ENCODE measurements around the gene GUCD1. TPM values are rescaled to one million over a fixed set of nuclear protein-coding genes. Genes with fewer than 3 reads are reported as not detected.
A peak's percentile ranks its signal among the peaks of the same experiment; 100 is the strongest.

Gene GUCD1
- total RNA-seq, 2 experiments from 2014 or later: 123 to 137 TPM

DNA sequence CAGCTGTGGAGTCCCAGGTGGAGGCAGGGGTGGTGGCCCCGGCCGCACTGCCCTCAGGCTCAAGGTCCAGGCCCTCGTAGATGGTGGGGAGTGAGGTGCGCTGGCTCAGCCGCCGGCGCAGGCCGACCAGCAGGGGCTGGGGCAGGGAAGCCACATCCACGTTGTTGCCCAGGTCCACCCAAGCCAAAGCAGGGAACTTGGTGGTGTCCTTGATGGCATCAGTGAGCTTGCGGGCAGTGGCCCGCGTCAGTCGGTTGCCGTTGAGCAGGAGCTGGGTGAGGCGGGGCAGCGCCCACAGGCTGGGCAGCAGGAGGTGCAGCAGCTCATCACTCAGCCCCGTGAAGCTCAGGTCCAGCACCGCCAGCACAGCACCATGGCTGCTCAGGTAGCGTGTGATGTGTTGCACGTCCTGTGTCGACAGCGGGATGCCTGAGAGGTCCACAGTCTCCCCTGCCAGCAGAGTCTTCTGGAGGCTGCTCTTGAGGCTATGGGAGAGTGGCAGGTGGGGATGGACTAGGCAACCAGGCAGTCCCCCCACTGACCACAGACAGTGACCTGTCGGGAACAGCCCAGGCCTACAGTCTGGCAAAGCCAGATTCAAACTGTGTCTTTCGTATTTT is 31.1 kb upstream of the GUCD1 start:
- Mint-ChIP-seq H3K27me3 (no peaks in the 10 kb centered on the region), H3K4me1 (peaks cover 6% of the 10 kb centered on the region), H3K4me3 (no peak overlapping the region), H3K27ac (no peak overlapping the region), H3K9me3 (no peaks in the 10 kb centered on the region), H3K36me3 (ENCODE audit: low read depth) (no peaks in the 10 kb centered on the region)
- ChIA-PET POLR2A (no interaction called here), CTCF (interaction anchor here (1.2 kb wide), 1 partner anchor 27 kb away, joined by 3 read pairs; no protein-coding TSS in a partner anchor)
- DNase-seq: no peak

DNA sequence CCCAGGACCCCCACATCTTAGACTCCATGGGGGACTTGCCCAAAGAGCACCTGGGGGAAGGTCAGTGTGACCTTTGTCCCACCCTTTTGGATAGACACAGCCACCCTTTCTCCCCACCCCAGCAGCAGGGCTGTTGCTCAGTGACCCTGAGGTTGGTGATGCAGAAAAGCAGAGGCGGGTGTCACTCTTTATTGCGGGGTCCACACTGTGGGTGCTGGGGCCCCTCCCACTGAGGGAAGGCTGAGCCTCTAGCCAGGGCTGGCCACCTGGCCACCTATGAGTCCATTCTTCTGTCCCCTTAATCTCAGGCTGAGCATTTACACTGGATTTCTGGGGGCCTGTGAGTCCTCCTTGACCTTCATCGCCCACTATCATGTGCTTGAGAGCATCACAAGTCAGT is 30.5 kb upstream of the GUCD1 start:
- H3K27ac Mint-ChIP-seq: no peak overlapping the region
- ChIA-PET CTCF (interaction anchor here (1.2 kb wide), 1 partner anchor 26 kb away, joined by 3 read pairs; no protein-coding TSS in a partner anchor), POLR2A (no interaction called here)
- H3K36me3 Mint-ChIP-seq (ENCODE audit: low read depth): no peaks in the 10 kb centered on the region
- no peak for DNase-seq
- H3K4me3 Mint-ChIP-seq: no peak overlapping the region
- peaks cover 6% of the 10 kb centered on the region for H3K4me1 Mint-ChIP-seq
- H3K9me3 Mint-ChIP-seq: no peaks in the 10 kb centered on the region
- no peaks in the 10 kb centered on the region for H3K27me3 Mint-ChIP-seq

DNA sequence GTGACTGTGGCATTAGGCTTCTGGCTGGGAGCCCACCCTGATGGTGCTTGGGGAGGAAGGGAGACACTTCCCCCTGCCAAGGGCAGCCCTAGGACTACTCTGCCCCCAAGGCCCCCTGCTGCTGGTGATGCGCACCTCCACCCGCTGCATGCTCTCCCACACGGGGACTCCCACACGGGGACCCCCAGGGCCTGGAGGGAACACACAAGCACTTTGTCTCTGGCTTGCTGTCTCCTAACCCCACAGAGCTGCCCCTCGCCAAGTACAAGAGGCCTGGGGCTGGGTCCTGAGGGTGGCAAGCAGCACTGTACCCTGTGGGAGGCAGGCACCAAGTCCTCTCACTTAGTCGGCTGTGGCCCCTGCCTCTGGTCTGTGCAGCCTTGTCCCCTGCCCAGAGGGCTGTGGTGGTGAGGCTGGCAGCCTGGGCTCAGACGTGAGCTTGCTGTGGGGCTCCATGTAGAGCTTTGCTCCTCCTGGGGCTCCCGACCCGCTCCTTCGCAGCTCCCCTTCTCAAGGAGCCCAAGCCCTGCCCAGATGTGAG is 30.0 kb upstream of the GUCD1 start:
- no peak overlapping the region for H3K27ac Mint-ChIP-seq
- DNase-seq: no peak
- ChIA-PET CTCF (interaction anchor here (0.8 to 1.2 kb wide), 2 partner anchors 13 to 26 kb away, joined by 3 read pairs; no protein-coding TSS in a partner anchor), POLR2A (no interaction called here)
- H3K27me3 Mint-ChIP-seq: no peaks in the 10 kb centered on the region
- H3K36me3 Mint-ChIP-seq (ENCODE audit: low read depth): no peaks in the 10 kb centered on the region
- H3K9me3 Mint-ChIP-seq: no peaks in the 10 kb centered on the region
- peaks cover 6% of the 10 kb centered on the region for H3K4me1 Mint-ChIP-seq
- no peak overlapping the region for H3K4me3 Mint-ChIP-seq

DNA sequence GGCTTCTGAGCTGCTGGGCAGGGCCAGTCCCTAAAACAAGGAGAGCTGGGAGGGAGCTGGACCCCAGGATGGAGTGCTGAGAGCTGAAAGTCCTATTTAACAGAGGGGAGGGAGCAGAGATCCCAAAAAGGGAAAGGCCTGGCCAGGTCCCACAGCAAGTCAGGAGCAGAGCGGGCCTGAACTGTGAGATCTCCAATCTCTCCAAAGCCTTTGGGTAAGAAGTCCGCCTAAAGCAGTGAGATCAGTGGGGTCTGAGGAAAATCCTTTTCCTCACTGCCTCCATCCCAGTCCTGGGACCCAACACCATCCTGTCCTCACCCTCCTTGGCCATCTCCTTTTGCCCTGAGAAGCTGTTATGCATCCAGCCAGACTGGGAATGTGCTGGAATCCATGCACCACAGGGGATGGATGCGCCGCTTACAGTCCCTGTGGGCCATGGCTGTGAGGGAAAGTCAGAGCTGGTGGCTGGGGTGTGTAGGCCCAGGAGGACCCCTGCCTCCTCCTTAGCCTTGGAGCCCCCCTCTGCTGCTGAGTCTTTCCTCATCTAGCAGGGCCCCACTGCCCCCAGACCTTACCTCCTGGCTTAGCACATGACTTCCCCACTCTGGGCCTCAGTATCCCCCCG is 29.3 kb upstream of the GUCD1 start:
- H3K27ac Mint-ChIP-seq: peak overlapping the region; percentile 73
- POLR2A ChIA-PET: no interaction called here

DNA sequence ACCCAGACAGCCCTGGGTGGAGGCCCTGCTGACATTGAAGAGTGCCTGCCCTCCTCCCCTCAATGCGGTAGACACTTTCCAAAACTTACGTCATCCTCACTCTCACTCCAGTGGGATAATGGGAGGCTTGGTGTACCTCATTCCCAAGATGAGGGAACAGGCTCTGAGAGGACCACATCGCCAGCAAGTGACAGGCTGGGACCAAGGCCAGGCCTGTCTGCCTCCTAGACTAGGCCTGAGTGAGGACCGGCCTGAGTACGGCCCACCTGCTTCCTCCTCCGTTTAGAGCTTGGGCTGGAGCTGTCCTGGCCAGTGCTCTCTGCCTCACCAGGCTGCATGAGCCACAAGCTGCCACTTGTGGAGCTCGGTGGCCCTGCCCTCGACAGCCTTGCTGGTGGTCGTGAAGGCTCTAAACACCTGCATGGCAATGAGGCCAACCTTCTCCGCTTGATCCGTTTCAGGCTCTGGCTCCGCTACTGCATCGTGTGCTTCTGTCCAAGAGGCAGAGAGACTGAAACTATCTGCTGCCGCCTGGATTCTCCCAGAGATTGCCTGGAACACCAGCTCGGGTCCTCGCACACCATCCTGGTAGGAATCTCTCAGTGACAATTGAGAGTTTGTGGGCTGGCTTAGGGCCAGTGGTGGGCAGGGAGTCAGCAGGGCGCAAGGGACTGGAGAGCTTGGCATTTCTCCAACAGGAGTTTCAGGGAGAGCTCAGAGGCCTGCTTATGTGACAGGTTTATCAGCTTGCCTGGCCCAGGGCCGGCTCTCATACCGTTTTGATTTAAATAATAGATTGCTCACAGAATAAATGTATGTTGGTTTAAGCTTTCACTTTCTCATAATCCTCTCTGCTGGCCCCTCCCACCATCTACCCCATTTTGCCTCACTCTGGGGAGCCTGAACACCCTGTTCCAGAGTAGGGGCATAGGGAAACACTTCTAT is 28.6 kb upstream of the GUCD1 start:
- ChIA-PET CTCF (interaction anchor here (1.4 kb wide), 1 partner anchor 15 kb away, joined by 3 read pairs; no protein-coding TSS in a partner anchor), POLR2A (no interaction called here)
- Mint-ChIP-seq H3K27me3 (no peaks in the 10 kb centered on the region), H3K4me1 (peaks cover 6% of the 10 kb centered on the region), H3K4me3 (no peak overlapping the region), H3K9me3 (no peaks in the 10 kb centered on the region), H3K36me3 (ENCODE audit: low read depth) (no peaks in the 10 kb centered on the region), H3K27ac (peak overlapping the region; percentile 73)
- no peak for DNase-seq

More for the DNA sequence above, 29.3 kb upstream of the GUCD1 start:
- Mint-ChIP-seq H3K4me3 (no peak overlapping the region), H3K9me3 (no peaks in the 10 kb centered on the region), H3K36me3 (ENCODE audit: low read depth) (no peaks in the 10 kb centered on the region), H3K4me1 (peaks cover 6% of the 10 kb centered on the region), H3K27me3 (no peaks in the 10 kb centered on the region)
- CTCF ChIA-PET: interaction anchor here (0.8 to 1.4 kb wide), 2 partner anchors 12 to 14 kb away, joined by 3 read pairs; no protein-coding TSS in a partner anchor
- DNase-seq: no peak

DNA sequence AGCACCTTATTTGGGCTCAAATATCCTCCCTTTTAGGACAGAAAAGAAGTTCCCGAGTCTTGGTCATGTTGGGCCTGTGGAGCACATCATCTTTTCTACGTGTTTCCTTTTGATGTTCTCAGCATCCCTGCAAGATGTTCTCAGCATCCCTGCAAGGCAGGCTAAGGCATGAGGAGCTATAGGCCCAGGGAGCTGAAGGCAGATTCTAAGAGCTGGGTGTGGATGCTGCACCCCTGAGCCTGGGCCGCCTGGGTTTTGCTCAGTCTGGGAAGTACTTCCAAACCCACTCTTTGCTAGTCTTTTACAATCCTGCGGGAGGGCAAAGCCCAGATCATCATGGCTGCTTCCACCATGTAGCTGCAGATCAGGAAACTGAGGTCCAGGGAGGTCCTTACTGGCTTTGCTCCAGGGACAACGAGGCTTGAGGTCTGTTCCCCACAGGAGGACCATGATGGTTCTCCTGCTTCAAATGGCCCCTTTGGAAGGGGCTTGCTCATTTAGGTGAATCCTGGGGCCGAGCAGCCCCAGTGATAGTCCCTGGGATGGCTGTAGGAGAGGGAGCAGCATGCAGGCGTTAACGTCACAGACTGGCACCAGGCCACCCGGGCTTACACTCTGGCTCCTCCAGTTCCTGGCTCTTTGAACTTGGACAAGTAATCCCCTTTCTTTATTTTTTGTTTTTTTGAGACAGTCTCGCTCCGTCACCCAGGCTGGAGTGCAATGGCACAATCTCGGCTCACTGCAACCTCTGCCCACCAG is 27.3 kb upstream of the GUCD1 start:
- ChIA-PET POLR2A (no interaction called here), CTCF (interaction anchor here (0.6 kb wide), 1 partner anchor 103 kb away, joined by 5 read pairs; no protein-coding TSS in a partner anchor)
- Mint-ChIP-seq H3K4me1 (peaks cover 6% of the 10 kb centered on the region), H3K36me3 (ENCODE audit: low read depth) (no peaks in the 10 kb centered on the region), H3K27ac (no peak overlapping the region), H3K27me3 (no peaks in the 10 kb centered on the region), H3K4me3 (no peak overlapping the region), H3K9me3 (no peaks in the 10 kb centered on the region)
- no peak for DNase-seq

DNA sequence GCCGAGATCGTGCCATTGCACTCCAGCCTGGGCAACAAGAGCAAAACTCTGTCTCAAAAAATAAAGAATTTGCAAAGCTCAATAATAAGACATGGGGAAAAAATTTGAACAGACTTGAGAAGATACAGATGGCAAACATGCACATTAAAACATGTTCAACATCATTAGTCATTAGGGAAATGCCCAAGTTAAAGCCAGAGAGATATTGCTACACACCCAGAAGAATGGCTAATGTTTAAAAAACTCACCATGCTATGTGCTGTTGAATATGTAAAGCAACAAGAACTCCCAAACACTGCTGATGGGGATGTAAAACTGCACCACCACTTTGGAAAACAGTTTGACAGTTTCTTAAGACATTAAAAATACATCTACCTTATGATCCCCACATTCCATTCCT is 25.3 kb upstream of the GUCD1 start:
- H3K9me3 Mint-ChIP-seq: no peaks in the 10 kb centered on the region
- ChIA-PET CTCF (interaction anchor here (1.1 kb wide), 1 partner anchor 55 kb away, joined by 3 read pairs; no protein-coding TSS in a partner anchor), POLR2A (no interaction called here)
- no peak for DNase-seq
- peaks cover 6% of the 10 kb centered on the region for H3K4me1 Mint-ChIP-seq
- peaks cover 6% of the 10 kb centered on the region for H3K36me3 Mint-ChIP-seq (ENCODE audit: low read depth)
- no peak overlapping the region for H3K27ac Mint-ChIP-seq
- H3K4me3 Mint-ChIP-seq: no peak overlapping the region
- H3K27me3 Mint-ChIP-seq: no peaks in the 10 kb centered on the region

DNA sequence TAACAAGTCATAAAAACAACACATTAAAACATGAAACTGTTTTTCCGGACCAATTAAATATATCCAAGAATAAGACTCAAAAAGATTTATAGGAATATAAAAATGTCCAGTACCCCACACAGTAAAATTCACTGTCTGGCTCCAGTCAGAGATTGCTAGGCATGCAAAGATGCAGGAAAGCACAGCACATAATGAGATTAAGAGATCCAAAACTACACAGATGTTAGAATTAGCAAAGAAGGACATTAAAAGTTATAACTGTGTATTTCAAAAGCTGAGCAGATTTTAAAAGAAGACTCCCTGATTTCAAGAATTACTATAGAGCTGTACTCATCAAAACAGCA is 24.3 kb upstream of the GUCD1 start:
- ChIA-PET CTCF (no interaction called here), POLR2A (no interaction called here)
- no peak overlapping the region for H3K27ac Mint-ChIP-seq
- no peaks in the 10 kb centered on the region for H3K27me3 Mint-ChIP-seq
- H3K36me3 Mint-ChIP-seq (ENCODE audit: low read depth): peaks cover 11% of the 10 kb centered on the region
- H3K9me3 Mint-ChIP-seq: no peaks in the 10 kb centered on the region
- DNase-seq: no peak
- H3K4me1 Mint-ChIP-seq: peaks cover 6% of the 10 kb centered on the region
- no peak overlapping the region for H3K4me3 Mint-ChIP-seq

DNA sequence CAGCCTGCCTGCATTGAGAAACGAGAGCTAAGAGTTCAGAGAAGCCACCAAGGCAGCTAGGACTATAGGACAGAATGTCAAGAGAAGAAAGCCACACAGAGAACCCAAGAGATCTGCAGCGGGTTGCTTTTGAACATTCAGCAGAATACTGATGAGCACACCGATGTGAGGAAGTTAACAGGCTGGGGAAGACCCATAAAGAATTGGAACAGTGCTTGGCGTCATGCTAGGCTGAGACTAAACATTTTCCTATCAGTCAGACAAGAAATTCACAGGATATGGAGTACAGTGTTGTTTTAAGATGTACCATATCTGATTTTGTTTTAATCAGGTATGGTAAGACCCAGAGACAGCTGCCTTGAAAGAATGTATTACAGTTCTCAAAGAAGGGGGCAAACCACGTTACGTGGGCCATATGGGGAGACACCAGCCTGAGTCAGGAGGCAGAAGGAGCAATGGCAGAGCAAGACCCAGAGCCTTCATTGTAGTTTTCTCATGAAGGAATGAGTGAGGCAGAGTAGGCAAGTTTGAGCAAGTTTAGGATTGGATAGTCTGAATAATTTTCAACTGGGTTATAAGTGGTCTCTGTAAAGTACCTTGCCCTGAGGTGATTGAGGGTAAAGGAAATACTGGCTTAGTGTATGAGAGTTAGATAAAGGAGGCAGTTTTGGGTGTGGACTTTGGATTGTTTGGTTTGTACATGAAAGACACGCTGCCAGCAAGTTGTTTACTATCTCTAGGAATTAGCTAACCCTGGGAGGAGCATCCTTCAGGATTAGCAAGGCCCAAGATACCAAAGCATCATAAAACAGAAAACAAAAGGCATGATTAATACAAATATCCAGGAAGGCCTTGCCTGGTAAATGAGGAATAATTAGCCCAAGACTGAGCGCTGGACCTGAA is 23.7 kb upstream of the GUCD1 start:
- Mint-ChIP-seq H3K27ac (no peak overlapping the region), H3K36me3 (ENCODE audit: low read depth) (peaks cover 11% of the 10 kb centered on the region), H3K9me3 (no peaks in the 10 kb centered on the region), H3K4me3 (no peak overlapping the region), H3K4me1 (peaks cover 1% of the 10 kb centered on the region), H3K27me3 (no peaks in the 10 kb centered on the region)
- POLR2A ChIA-PET: no interaction called here
- no peak for DNase-seq
- CTCF ChIA-PET: no interaction called here

DNA sequence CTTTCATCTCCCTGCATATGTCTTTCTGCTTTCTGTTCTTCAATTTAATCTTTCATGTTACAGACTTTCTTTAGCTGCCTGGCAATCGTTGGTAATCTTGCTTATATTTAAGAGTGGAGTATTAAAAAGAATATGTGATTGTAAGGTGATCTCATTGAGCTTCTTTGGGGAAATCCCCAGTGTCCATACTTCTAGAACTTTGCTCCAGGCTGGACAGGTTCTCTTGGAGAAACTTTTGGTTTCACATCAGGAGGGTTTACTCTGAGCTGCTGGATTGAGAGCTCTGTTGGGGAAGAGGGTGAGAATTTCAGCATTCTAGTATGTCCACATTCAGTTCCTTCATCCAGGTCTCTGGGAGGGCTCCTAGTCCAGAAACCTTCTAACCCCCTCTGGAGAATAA is 21.8 kb upstream of the GUCD1 start:
- H3K4me1 Mint-ChIP-seq: no peaks in the 10 kb centered on the region
- no peaks in the 10 kb centered on the region for H3K9me3 Mint-ChIP-seq
- no peaks in the 10 kb centered on the region for H3K27me3 Mint-ChIP-seq
- H3K27ac Mint-ChIP-seq: no peak overlapping the region
- ChIA-PET POLR2A (no interaction called here), CTCF (interaction anchor here (1.0 to 1.6 kb wide), 2 partner anchors 14 to 168 kb away, joined by 3 read pairs; no protein-coding TSS in a partner anchor)
- DNase-seq: no peak
- no peak overlapping the region for H3K4me3 Mint-ChIP-seq
- H3K36me3 Mint-ChIP-seq (ENCODE audit: low read depth): peaks cover 22% of the 10 kb centered on the region

DNA sequence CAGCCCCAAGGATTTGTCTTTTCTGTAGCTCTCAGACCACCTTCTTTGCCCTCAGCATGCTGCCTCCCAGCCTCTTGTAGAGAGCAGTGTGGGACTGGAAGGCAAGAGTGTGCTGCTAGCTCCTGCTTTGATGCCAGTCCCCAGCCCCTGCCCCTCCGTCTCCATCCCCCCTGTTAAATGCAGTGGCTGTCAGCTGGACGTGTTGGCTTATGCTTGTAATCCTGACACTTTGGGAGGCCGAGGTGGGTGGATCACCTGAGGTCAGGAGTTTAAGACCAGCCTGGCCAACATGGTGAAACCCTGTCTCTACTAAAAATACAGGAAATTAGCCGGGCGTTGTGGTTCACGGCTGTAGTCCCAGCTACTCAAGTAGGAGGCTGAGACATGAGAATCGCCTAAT is 16.3 kb upstream of the GUCD1 start:
- DNase-seq: no peak
- H3K4me1 Mint-ChIP-seq: peaks cover 3% of the 10 kb centered on the region
- no peaks in the 10 kb centered on the region for H3K9me3 Mint-ChIP-seq
- H3K4me3 Mint-ChIP-seq: no peak overlapping the region
- H3K27me3 Mint-ChIP-seq: no peaks in the 10 kb centered on the region
- CTCF ChIA-PET: interaction anchor here (0.6 kb wide), 1 partner anchor 41 kb away, joined by 4 read pairs; no protein-coding TSS in a partner anchor
- H3K27ac Mint-ChIP-seq: peak overlapping the region; percentile 19
- POLR2A ChIA-PET: no interaction called here
- peaks cover 48% of the 10 kb centered on the region for H3K36me3 Mint-ChIP-seq (ENCODE audit: low read depth)
